Endothelial cell of umbilical vein (primary cell): ENCODE results near the gene RYR2. TPM values are rescaled to one million over a fixed set of nuclear protein-coding genes. Genes with fewer than 3 reads are reported as not detected.

ENCODE experiments used
- BruUV-seq: library from RNA; stranded (reverse); fragments of 400-500 nt; replicated peaks from 2 replicates; lab custom pipeline; 2021; lab: Mats Ljungman, UMichigan
- CTCF ChIA-PET: fragments of 300-600, 350-600 bp; sonication (Branson Sonifier 250); formaldehyde crosslinking; loops from one replicate; lab custom pipeline; 2021; ENCODE audit warnings: antibody characterized with exemption, inconsistent platforms; lab: Charles Lee
- POLR2A ChIA-PET: fragments of 300-600, 350-600 bp; sonication (Branson Sonifier 250); formaldehyde crosslinking; loops from one replicate; lab custom pipeline; 2021; ENCODE audit warnings: antibody characterized with exemption, inconsistent platforms; lab: Charles Lee
- DNase-seq: peaks from one replicate; pipeline ENCODE4 v3.0.0-alpha.2; 2011; ENCODE audit warnings: low read depth, low spot score
- FAIRE-seq: peaks from 2 replicates; lab custom pipeline; 2011; peaks lifted over from hg19 to GRCh38; lab: Jason Lieb, UNC
- H2AFZ ChIP-seq: 2 replicates; pipeline ENCODE4 v1.6.0; 2012; ENCODE audit warnings: low read depth, low read length, control low read depth, inconsistent platforms
- H3K27ac ChIP-seq: 2 replicates; pipeline ENCODE4 v1.5.1; 2011; ENCODE audit warnings: low read depth, mild to moderate bottlenecking, control low read depth, low read length, moderate library complexity; ENCODE audit not compliant: insufficient read depth
- H3K27me3 ChIP-seq, 2 experiments: 2 replicates each; pipeline versions ENCODE4 v1.6.0 to v1.6.1; 2011; ENCODE audit warnings: low read length in 2 of 2, mixed read lengths in 1 of 2; ENCODE audit not compliant: control insufficient read depth in 2 of 2, insufficient read depth in 2 of 2
- H3K36me3 ChIP-seq, 2 experiments: 2 replicates in 1 of 2; 3 replicates in 1 of 2; pipeline ENCODE4 v1.5.1; 2011; ENCODE audit warnings: low read length in 2 of 2, mild to moderate bottlenecking in 1 of 2, moderate library complexity in 1 of 2; ENCODE audit not compliant: control insufficient read depth in 2 of 2, insufficient read depth in 2 of 2; ENCODE audit errors: extremely low read depth in 1 of 2
- H3K4me1 ChIP-seq: 3 replicates; pipeline ENCODE4 v1.5.1; 2011; ENCODE audit warnings: mild to moderate bottlenecking, low read length; ENCODE audit not compliant: control insufficient read depth, insufficient read depth; ENCODE audit errors: extremely low read depth
- H3K4me2 ChIP-seq: 2 replicates; pipeline ENCODE4 v1.6.1; 2011; ENCODE audit warnings: low read length, control low read depth, mixed read lengths; ENCODE audit not compliant: insufficient read depth
- H3K4me3 ChIP-seq, 3 experiments: fragments of 200-600 bp in 1 of 3; sonication (generic), shearing (Covaris generic) in 1 of 3; replicated peaks in 1 of 3; 2 replicates each; pipeline ENCODE4 v1.5.1; 2011 to 2016; ENCODE audit warnings: control low read depth in 3 of 3, low read length in 3 of 3, mild to moderate bottlenecking in 2 of 3, inconsistent platforms in 1 of 3, low read depth in 1 of 3, moderate library complexity in 1 of 3; ENCODE audit not compliant: insufficient read depth in 1 of 3
- H3K79me2 ChIP-seq: 2 replicates; pipeline ENCODE4 v1.6.0; 2012; ENCODE audit warnings: low read length, inconsistent platforms; ENCODE audit not compliant: control insufficient read depth, insufficient read depth
- H3K9ac ChIP-seq: replicated peaks from 2 replicates; pipeline ENCODE3; 2011; ENCODE audit warnings: low read length, control low read depth; ENCODE audit not compliant: insufficient read depth; ENCODE audit errors: extremely low read depth
- H3K9me1 ChIP-seq: replicated peaks from 3 replicates; pipeline ENCODE4 v1.6.0; 2011; ENCODE audit warnings: mild to moderate bottlenecking, low read length; ENCODE audit not compliant: control insufficient read depth, insufficient read depth; ENCODE audit errors: extremely low read depth
- H3K9me3 ChIP-seq: replicated peaks from 2 replicates; pipeline ENCODE4 v1.5.1; 2012; ENCODE audit warnings: low read length, inconsistent platforms; ENCODE audit not compliant: control insufficient read depth, insufficient read depth
- H4K20me1 ChIP-seq: replicated peaks from 2 replicates; pipeline ENCODE3; 2011; ENCODE audit warnings: mild to moderate bottlenecking, low read length; ENCODE audit not compliant: control insufficient read depth, insufficient read depth; ENCODE audit errors: extremely low read depth
- CTCF ChIP-seq, 2 donors: IDR thresholded peaks; 1 replicate in 1 of 2; 2 replicates in 1 of 2; pipeline ENCODE4 v1.5.1; 2011; ENCODE audit warnings: low read length in 2 of 2, mild to moderate bottlenecking in 2 of 2, moderate library complexity in 2 of 2, control low read depth in 1 of 2, inconsistent platforms in 1 of 2, low read depth in 1 of 2; ENCODE audit not compliant: insufficient read depth in 1 of 2; ENCODE audit errors: extremely low read depth in 1 of 2
- EZH2 ChIP-seq: IDR thresholded peaks from 2 replicates; pipeline ENCODE4 v1.6.1; 2012; ENCODE audit warnings: borderline replicate concordance, low read depth, mild to moderate bottlenecking, moderate library complexity, low read length, inconsistent platforms; ENCODE audit not compliant: severe bottlenecking
- FOS ChIP-seq: IDR thresholded peaks from 2 replicates; pipeline ENCODE4 v1.6.1; 2011; ENCODE audit warnings: mild to moderate bottlenecking, low read length, moderate library complexity, borderline replicate concordance; ENCODE audit not compliant: insufficient read depth
- GATA2 ChIP-seq: IDR thresholded peaks from 2 replicates; pipeline ENCODE4 v1.7.0; 2011; ENCODE audit warnings: low read depth, mild to moderate bottlenecking, moderate library complexity, mixed read lengths, low read length; ENCODE audit not compliant: insufficient read length, insufficient read depth
- JUN ChIP-seq: IDR thresholded peaks from 2 replicates; pipeline ENCODE4 v1.6.1; 2011; ENCODE audit warnings: borderline replicate concordance, low read depth; ENCODE audit not compliant: insufficient read length, insufficient read depth
- MAX ChIP-seq: IDR thresholded peaks from 2 replicates; pipeline ENCODE4 v1.6.1; 2011; ENCODE audit not compliant: insufficient read depth, insufficient read length
- MYC ChIP-seq: IDR thresholded peaks from one replicate; pipeline ENCODE4 v1.6.1; 2011; ENCODE audit warnings: mild to moderate bottlenecking, low read depth, low read length
- POLR2A ChIP-seq: IDR thresholded peaks from 2 replicates; pipeline ENCODE4 v1.6.1; 2012; ENCODE audit warnings: low read depth, mild to moderate bottlenecking, control low read depth, low read length
- POLR2AphosphoS5 ChIP-seq: IDR thresholded peaks from 2 replicates; pipeline ENCODE4 v1.6.1; 2012; ENCODE audit warnings: low read depth, mild to moderate bottlenecking, control low read depth, low read length, moderate library complexity; ENCODE audit not compliant: insufficient read depth
- dilution Hi-C: fragments of 300-500 bp; cut with MboI; formaldehyde crosslinking; loops from one replicate; pipeline ENCODE4 v1.15.0; 2019; ENCODE audit warnings: low sequenced_read_pairs; ENCODE audit not compliant: extremely low pct_ligation_motif_present
- intact Hi-C: fragments of 100-400 bp; cut with micrococcal nuclease; formaldehyde crosslinking; loops from one replicate; pipeline ENCODE4 v1.10.0; 2022
- polyA plus RNA-seq, 4 experiments: library from polyadenylated mRNA; depleted of rRNA in 3 of 4; stranded (reverse) in 3 of 4; unstranded in 1 of 4; fragments of >200 nt; gene quantifications; 2 replicates each; pipeline versions ENCODE4 v1.2.1 to v1.2.3, GENCODE V29; 2011 to 2012; ENCODE audit warnings: missing spikeins in 1 of 4
- total RNA-seq: library from RNA; stranded (reverse); gene quantifications from 2 replicates; pipeline ENCODE4 v1.2.3, GENCODE V29; 2021

Gene RYR2
- total and polyA plus RNA-seq, 2 donors (not counting 3 experiments of a cell fraction or from before 2014, with no cell fraction given): not detected

- intact Hi-C loops: no loop called here
Observed at GRCh38 chr1:237070519-237070918, 28.5 kb downstream of the RYR2 start.

More at GRCh38 chr1:237070519-237070918, 28.5 kb downstream of the RYR2 start:
- CTCF ChIA-PET: no interaction called here
- FAIRE-seq (no peak), DNase-seq (no peak)
- H3K9me3 ChIP-seq: peaks cover 3% of the 10 kb centered on the region
- no peak overlapping the region for H2AFZ ChIP-seq
- dilution Hi-C loops: no loop called here
- no peak overlapping the region for H3K9ac ChIP-seq
- BruUV-seq: no TSS peak
- H4K20me1 ChIP-seq: no peaks in the 10 kb centered on the region
- POLR2A ChIA-PET: no interaction called here
- H3K9me1 ChIP-seq: no peaks in the 10 kb centered on the region
- no peaks in the 10 kb centered on the region for H3K36me3 ChIP-seq
- no peaks in the 10 kb centered on the region for H3K27me3 ChIP-seq
- H3K4me3 ChIP-seq: no peak overlapping the region
- no peaks in the 10 kb centered on the region for H3K4me1 ChIP-seq
- no peak for TF ChIP-seq FOS
- TF ChIP-seq GATA2: no peak
- TF ChIP-seq EZH2: no peak
- no peak for TF ChIP-seq POLR2AphosphoS5
- TF ChIP-seq MAX: no peak
- no peak for TF ChIP-seq CTCF (IDR thresholded peaks at IDR 0.05; ENCODE audit: extremely low read depth in 1 of 2, insufficient read depth in 1 of 2, low read depth in 1 of 2, low read length in 2 of 2)
- TF ChIP-seq JUN: no peak
- no peak for TF ChIP-seq POLR2A
- TF ChIP-seq MYC: no peak
- no peaks in the 10 kb centered on the region for H3K79me2 ChIP-seq
- H3K27ac ChIP-seq: no peak overlapping the region
- no peak overlapping the region for H3K4me2 ChIP-seq
